ENCODE data around the gene GANC.
"Not testable (repeated sequence)": the region's sequence is repeated elsewhere in the genome, so short reads cannot be mapped to it uniquely, and the experiment has no call there.

Gene GANC, protein sequence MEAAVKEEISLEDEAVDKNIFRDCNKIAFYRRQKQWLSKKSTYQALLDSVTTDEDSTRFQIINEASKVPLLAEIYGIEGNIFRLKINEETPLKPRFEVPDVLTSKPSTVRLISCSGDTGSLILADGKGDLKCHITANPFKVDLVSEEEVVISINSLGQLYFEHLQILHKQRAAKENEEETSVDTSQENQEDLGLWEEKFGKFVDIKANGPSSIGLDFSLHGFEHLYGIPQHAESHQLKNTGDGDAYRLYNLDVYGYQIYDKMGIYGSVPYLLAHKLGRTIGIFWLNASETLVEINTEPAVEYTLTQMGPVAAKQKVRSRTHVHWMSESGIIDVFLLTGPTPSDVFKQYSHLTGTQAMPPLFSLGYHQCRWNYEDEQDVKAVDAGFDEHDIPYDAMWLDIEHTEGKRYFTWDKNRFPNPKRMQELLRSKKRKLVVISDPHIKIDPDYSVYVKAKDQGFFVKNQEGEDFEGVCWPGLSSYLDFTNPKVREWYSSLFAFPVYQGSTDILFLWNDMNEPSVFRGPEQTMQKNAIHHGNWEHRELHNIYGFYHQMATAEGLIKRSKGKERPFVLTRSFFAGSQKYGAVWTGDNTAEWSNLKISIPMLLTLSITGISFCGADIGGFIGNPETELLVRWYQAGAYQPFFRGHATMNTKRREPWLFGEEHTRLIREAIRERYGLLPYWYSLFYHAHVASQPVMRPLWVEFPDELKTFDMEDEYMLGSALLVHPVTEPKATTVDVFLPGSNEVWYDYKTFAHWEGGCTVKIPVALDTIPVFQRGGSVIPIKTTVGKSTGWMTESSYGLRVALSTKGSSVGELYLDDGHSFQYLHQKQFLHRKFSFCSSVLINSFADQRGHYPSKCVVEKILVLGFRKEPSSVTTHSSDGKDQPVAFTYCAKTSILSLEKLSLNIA (N-terminal part only)

DNA sequence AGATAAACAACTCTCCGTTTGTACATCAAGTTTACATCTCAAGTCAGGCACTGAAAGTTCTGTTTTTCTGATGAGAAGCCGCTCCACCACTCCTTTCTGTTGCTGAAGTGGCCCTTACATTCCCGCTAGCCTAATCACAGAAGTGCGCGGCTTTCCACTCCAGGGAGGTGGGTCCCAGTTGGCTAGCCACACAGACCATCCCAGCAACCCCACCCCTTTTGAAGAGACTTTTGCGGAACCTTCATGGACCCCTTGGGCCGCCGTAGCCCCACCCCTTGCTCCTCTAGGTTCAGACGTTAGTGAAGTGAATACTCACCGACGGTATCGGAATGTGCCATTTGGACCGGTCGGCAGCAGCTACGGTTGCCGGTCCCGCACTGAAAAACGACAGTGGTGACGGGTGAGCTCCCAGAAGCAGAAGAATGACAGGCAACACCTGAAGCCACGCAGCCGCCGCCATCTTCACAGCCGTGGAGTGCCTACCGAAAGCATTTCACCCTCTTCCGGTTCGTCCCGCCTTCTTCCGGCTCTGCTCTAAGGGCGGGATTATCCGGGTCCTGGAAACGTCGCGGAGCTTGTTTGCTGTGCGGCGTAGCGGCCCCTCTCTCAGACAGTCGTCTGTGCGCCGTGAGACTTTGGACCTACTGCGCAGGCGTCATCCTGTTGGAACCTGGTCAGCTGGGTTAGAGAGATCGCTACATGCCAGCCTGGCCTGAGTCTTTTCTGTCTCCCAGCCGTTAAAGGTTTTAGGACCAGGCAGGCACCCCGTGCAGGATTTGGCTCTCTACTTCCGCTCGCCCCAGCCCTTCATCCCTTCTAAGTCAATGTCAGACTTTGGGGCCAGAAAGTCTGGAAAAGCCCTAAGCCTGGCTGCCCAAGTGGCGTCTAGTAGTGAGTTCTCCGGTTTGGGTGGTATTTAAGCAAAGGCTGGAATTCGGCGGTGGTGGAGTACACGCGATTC lies at the start of gene GANC, which contains the start of gene TMEM87A:
Gene GANC (plus strand): TSS at position 263 of the 961 bp plus-strand sequence. CDS start 1,281 bp downstream, outside the sequence.
Gene TMEM87A (minus strand): TSS at position 495 of the 961 bp plus-strand sequence. CDS start 35 bp downstream, at position 460.
- FAIRE-seq: peak; percentile 97

DNA sequence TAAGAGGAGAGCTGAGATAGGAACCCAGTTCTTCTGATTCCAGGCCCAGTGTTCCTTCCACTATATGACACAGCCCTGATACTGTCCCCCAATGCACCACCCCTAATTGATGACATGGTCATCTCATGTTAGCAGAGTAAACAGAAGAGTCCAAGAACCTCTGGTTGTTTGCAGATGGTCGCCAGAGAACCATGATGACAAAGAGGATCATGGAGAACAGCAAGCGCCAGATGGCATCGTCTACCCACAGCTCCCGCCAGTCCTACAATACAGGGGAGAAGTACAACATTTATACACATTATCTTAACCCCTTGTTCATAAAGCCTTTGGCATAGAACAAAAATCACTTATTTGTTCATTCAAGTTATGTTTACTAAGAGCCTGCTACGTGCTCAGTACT lies 46.4 kb upstream of the GANC start:
- FAIRE-seq: no peak

DNA sequence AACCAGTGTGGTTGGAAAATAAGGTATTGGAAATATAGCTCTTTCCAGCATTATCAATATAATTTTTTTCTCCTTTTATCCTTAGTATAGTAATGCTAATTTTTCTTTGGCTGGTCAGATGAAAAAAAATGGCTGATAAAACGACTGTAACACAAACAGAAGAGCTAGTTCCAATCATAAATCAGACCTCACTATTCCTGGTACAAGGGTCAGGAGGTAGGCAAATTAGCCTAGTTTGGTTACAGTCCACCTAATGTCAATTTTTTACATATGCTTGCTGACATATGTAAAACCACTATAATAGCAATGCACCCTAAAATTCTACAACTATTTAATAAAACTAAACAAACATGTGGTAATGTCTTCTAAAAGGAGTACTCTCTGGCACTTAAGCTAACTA lies 45.0 kb upstream of the GANC start:
- no peak for FAIRE-seq

DNA sequence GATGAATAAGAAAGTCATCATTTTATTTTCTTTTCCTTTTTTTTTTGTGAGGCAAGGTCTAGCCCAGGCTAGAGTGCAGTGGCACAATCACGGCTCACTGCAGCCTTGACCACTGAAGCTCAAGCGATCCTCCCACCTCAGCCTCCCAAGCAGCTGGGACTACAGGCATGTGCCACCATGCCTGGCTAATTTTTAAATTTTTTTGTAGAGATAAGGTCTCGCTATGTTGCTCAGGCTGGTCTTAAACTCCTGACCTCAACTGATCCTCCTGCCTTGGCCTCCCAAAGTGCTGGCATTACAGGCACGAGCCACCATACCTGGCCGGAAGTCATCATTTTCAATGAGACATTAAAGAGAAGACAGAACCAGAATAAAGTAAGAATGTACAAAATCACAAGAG lies 44.0 kb upstream of the GANC start:
- not testable (repeated sequence) for FAIRE-seq

DNA sequence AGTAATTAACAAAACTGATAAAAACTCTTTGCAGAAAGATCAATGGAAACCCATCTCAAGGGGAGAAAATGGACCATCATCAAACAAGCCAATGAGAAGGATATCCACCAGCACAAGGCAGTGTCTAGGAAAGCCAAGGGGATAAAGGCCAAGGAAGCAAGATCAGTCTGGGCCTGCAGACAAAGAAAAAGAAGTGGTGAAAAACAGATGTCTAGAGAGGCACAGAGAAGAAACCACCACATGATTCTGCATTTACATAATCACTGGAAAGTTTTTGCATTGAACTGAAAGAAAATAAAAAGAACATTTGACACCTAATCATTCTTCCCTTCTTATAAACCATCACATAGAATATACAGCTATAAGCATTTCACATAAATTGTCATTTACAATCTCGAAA lies 41.9 kb upstream of the GANC start:
- FAIRE-seq: peak; percentile 30

DNA sequence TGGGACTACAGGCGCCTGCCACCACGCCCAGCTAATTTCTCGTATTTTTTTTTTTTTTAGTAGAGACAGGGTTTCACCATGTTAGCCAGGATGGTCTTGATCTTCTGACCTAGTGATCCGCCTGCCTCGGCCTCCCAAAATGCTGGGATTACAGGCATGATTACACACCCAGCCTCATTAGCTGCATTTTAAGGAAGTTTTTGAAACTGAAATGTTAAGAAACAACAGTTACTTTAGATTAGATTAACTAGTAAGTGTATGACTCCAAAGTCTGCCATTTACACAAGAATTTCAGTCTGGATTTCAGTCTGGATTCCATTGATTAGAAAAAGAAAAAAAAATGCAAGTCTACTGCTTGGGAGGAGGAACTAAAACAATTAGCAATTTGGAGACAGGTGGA lies 40.4 kb upstream of the GANC start:
- FAIRE-seq: no peak

DNA sequence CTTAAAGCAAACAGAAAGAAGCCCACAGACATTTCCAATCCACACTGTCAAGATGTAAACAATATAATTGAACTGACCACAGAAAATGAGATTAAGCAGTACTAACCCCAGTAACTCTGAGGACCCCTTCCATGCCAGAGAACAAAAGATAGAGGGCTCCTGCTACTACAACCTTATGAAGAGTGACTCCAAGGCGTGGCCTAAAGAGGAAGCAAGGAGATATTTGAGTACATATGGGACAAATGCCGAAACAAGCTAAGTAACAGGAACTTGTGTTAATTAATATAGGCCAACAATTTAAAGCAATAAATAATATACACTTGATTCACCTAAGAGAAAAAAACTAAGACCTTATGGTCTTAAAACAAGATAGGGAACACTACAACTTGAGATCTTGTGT lies 39.9 kb upstream of the GANC start:
- FAIRE-seq: no peak

DNA sequence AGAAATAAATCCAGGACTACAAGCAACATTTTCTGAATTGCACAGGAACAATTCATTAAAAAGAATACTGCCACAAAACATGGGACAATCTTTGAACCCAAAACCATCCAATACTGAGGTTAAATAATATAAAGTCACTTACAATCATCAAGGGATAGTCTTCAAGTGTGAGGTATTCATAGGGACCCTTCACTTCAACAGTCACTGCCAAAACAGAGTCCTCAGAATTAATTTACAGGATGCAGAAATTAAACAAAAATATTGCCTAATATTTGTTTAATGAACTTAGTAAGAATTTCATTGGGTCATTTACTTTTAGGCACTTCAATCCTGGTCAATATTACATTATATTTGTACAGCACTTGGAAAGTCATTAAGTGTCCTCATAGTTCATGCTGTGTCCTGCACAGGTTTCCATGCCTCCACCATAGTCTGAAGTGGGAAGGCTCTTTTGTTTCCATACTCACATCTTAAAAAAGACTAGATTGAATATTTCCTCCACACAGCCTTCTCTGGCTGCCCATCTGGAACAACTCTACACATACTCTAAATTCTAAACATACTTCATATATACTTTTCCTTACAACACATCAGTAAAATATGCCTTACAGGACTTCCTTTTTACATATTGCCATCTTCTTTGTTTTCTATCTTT lies 33.3 kb upstream of the GANC start:
- no peak for FAIRE-seq

DNA sequence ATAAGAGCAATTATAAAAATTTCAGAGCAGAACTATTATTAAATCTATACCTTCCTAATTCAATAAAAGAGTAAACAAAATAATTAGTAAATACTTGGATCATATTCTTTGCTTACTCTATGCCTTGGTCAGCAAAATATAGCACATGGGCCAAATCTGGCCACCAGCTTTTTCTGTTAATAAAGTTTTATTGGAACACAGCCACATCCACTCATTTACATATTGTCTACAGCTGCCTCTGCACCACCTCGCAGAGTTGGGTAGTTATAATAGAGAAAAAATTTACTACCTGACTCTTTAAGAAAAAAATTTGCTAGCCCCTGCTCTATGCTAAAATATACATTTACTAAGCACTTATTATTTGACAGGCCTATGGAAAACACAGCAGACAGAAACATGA lies 32.2 kb upstream of the GANC start:
- FAIRE-seq: no peak

DNA sequence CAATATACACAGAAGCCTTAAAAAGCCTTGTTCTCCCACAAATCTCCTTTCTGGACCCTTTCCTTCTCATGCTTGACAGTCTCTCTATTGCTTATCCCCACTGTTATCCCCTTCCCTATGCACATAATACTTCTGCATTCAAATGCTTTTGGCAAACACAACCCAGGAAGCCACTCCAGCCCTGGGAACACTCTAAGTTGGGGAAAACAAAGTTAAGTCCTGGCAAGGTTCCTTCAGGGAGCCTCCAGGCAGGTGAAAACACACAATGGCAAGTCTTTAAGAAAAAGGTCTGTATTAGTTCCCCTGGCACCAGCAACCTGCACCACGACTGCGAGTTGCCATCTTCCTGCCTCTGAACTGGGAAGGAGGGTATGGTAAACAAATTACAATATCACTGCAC lies 19.7 kb upstream of the GANC start:
- no peak for FAIRE-seq

DNA sequence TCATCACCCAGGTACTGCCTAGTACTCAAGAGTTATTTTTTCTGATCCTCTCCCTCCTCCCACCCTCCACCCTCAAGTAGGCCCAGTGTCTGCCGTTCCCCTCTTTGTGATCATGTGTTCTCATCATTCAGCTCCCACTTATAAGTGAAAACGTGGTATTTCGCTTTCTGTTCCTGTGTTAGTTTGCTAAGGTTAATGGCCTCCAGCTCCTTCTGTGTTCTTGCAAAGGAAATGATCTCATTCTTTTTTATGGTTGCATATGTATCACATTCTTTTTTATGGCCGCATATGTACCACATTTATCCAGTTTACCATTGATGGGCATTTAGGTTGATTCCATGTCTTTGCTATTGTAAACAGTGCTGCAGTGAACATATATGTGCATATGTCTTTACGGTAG lies 8.2 kb upstream of the GANC start:
- no peak for FAIRE-seq

DNA sequence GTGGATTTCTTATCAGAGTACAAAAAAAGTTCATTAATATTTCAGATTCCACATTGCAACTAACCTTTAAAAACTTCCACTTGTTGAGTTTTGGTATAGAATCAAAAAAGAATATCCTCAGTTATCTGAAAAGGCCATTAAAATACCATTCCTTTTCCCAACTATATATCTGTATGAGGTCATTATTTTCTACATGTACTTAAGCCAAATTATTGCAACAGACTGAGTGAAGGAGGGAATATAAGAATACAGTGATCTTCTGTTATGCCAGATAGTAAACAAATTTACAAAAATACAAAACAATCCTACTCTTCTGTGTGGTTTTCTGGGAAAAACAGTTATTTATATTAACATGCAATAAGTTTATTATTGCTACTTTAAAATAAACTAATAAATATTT lies 5.7 kb upstream of the GANC start:
- no peak for FAIRE-seq

DNA sequence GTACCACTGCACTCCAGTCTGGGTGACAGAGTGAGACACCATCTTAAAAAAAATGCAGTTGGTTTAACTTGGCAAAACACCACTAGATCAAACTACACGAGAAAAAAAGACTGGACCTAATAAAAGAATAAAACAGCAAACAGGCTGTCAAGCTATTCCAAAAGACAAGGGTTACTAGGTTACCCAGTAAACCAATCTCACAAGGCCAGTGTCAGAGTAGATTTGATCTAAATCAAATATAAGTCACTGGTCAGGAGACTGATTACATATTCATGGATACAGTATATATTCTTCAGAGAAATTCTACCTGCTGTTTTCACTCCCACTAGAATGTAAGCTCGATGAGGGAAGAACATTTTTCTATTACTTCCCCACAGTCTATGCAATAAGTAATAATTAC lies 2.5 kb upstream of the GANC start:
- FAIRE-seq: no peak

DNA sequence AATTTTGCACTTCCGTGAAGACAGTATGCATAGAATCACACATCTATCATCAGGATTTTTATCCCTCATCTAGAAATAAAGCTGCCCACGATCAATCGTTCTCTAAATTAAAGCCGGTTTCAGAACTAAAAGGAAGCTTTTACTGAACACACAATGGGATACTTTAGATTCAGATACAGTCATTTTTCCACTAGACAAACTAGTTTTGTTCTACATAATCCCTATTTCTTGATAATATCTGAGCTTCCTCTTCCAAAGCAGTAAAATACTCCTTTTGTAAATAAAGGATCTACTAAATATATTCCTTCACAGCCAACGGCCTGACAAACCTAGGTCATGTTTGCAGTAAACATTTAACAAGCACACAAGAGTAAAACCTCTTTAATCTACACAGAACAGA lies 2.0 kb upstream of the GANC start:
- no peak for FAIRE-seq

DNA sequence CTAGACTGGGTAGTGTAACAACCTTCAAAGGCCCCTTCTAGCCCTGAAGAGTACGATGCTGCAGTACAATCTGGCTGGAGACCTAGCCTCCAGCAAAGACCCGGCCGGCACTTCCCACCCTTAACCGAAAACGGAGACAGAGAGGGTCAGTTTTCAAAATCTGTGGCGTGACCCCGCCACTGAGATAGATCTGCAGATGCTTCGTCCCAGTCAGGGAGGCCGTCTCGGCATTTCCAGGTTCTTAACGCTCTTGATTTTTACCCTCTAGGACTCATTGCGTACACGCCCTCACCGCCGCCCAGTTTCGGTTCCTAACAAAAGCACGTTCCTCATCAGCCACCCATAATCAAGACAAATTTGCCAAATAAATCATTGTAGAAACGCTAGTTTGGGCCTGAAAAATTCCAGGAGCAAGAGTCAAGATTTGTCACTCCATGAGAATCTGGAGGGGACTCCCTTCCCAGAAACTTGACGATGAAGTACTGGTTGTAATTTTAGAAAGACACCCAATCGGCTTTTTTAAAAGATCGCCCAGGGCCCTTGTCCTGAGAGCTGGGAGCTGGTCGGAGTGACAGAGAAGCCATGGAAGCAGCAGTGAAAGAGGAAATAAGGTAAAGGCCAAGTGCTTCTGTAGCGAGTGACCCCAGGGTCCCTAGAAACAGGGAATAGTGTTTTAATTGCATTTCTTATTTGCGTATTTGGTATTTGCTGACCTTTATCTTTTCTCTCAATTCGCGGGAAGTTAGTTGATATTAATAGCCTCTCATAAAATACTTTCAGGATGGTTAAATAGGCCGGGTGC lies 1.1 kb downstream of the GANC start:
- FAIRE-seq: no peak

DNA sequence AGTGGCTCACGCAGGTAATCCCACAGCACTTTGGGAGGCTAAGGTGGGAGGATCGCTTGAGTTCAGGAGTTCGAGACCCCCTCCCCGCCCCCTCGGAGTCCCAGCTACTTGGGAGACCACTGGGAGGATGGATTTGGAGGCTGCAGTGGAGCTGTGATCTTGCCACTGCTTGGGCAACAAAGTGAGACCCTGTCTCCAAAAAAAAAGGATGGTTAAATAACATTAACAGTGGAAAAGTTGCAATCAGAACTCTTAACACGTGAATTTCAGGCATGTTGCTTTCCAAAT lies 1.6 kb downstream of the GANC start:
- no peak for FAIRE-seq

DNA sequence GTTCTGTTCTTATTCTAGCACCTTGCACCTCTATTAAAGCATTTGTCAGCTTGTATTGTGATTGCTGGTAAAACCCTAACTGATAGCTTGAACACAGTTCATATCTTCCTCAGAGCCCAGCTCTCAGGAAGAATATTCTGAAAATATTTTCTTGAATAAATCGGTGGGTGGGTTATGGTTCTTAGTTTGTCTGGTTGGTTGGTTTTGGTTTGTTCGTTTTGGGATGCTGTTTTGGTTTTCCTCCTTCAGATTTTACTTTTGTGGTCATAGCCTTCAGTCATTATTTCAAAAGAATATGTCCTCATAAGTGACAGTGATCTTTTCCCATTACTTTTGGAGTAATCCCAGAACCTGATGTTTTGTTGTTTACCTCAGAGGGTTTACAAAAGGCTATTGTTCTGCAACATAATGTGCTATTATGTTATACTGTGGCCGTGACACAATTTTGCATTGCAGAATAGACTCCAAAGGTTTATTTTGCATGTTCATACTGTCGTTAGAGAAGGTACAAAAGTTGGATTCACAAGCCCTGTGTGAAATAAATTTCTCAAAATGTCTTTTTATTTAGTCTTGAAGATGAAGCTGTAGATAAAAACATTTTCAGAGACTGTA lies 2.9 kb downstream of the GANC start:
- FAIRE-seq: no peak

DNA sequence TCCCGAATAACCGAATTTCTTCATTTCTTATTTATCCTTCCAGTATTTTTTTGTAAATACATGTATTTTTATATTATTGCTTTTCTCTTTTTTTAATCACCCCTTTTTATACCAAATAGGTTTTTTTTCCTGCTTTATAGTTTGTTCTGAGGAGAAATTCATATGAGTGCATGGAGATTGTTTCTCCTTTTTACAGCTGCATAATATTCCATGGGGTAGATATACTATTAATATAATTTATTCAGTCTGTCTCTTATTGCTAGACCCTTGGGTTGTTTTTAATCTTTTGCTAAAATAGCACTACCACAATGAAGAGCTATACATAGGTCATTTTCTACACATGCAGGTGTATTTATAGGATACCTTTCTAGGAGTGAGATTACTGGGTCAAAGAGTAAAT lies 3.8 kb downstream of the GANC start:
- FAIRE-seq: no peak

DNA sequence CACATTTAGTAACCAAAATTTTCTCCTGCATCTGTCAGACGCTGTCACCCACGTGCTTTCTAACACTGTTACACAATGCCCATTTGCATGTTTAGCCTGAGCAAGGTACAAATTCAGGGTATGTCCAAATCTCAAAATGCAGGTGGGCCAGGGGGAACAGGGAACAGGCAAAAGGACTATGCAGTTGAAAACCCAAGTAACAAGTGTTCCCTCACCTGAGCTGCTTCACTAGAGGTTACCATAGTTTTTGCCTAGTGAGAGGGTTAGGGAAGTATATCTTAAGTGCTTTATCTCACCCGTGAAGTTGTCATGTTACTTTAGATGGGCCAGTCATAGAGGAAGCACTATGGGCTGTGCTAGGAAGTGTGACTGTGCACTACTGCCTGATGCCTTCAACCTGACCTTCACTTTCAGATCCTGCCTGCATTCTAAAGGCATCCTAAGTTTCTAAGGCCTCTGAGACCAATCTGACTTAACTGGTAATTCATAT lies 6.3 kb downstream of the GANC start:
- FAIRE-seq: no peak

DNA sequence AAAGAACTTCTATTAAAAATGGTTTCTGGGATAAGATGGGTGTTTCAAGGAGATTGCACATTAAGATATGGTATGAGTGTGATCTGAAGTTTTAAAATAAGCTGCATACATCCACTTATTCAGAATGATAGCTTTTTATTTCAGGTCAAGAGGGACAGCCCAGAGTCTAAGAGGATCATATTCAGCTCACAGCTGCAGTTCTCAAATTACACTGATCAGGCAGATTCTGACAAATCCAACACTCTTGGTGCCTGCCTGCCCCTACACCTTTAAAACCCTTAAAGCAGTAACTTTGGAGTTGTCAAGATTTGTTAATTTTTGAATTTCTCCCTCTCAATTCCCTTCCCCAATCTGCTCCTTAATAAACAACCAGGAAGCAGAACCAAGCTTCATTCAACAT lies 9.3 kb downstream of the GANC start:
- FAIRE-seq: no peak

DNA sequence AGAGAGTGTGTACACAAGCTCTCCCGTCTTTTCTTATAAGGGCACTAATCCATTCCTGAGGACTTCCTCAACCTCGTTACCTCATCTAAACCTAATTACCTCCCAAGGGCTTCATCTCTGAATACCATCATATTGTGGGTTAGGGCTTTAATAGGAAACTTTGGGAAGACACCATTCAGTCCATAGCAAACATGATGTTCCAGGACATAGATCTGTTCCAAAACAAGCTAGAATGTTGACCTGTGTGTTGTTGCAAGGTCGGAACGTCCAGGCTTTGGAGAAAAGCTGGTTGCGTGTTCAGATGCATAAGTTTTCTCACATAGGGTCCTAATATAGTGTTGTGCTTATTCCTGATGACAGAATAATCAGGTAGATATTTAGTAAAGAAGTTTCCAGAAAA lies 9.9 kb downstream of the GANC start:
- no peak for FAIRE-seq

All from G401.6 (cell line).